A549 (cell line): ENCODE measurements around the gene ACTN1. TPM values are rescaled to one million over a fixed set of nuclear protein-coding genes. Genes with fewer than 3 reads are reported as not detected.

Source experiments
- ATAC-seq, 2 experiments: fragments of 200-7000 bp in 1 of 2; fragments of >200 bp in 1 of 2; cut with Nextera tagmentation in 1 of 2; cut with Tn5 transposase in 1 of 2; 3 replicates each; pipeline versions ENCODE4 v1.8.0 to v1.9.1; 2018 to 2020; ENCODE audit warnings: mild to moderate bottlenecking in 1 of 2, moderate library complexity in 1 of 2
- CTCF ChIA-PET: fragments of 300-600 bp; sonication (Branson Sonifier 250); formaldehyde crosslinking; extraction: SDS; loops from one replicate; lab custom pipeline; 2021; ENCODE audit warnings: antibody characterized with exemption, inconsistent platforms; lab: Yijun Ruan, JAX
- POLR2A ChIA-PET: fragments of 350-600 bp; formaldehyde crosslinking; extraction: SDS; loops from one replicate; lab custom pipeline; 2021; ENCODE audit warnings: antibody characterized with exemption, inconsistent platforms; lab: Yijun Ruan, JAX
- DNase-seq, 2 experiments: peaks; one replicate each; pipeline versions ENCODE4 v3.0.0 to v3.0.0-alpha.2; 2011 to 2016; ENCODE audit warnings: low read depth in 1 of 2, low spot score in 1 of 2
- FAIRE-seq: peaks from 2 replicates; lab custom pipeline; 2011; peaks lifted over from hg19 to GRCh38; lab: Jason Lieb, UNC
- H3K27ac ChIP-seq, 2 experiments: fragments of >200 bp; sonication (Bioruptor Twin); formaldehyde crosslinking; 3 replicates each; pipeline ENCODE4 v1.5.1; 2016 to 2017
- H3K4me1 ChIP-seq: fragments of >200 bp; sonication (Bioruptor Twin); formaldehyde crosslinking; 3 replicates; pipeline ENCODE4 v1.6.1; 2016
- H3K4me2 ChIP-seq: fragments of >200 bp; sonication (Bioruptor Twin); formaldehyde crosslinking; 3 replicates; pipeline ENCODE4 v1.6.1; 2016
- H3K4me3 ChIP-seq: fragments of >200 bp; sonication (Bioruptor Twin); formaldehyde crosslinking; 3 replicates; pipeline ENCODE4 v1.5.1; 2016
- H3K9me3 ChIP-seq: fragments of >200 bp; sonication (Bioruptor Twin); formaldehyde crosslinking; 3 replicates; pipeline ENCODE4 v1.6.1; 2016
- BHLHE40 ChIP-seq: IDR thresholded peaks from 2 replicates; pipeline ENCODE4 v1.6.1; 2012; ENCODE audit warnings: low read depth, low read length, inconsistent platforms
- CBX8 ChIP-seq: fragments of 200-600 bp; sonication (generic); IDR thresholded peaks from 2 replicates; pipeline ENCODE4 v1.6.1; 2016
- CHD2 ChIP-seq: fragments of 150-350 bp; IDR thresholded peaks from 2 replicates; pipeline ENCODE4 v1.6.1; 2014; ENCODE audit warnings: low read length; ENCODE audit not compliant: partially characterized antibody
- EHMT2 ChIP-seq: fragments of 200-600 bp; sonication (generic); IDR thresholded peaks from 2 replicates; pipeline ENCODE4 v1.6.1; 2016; ENCODE audit warnings: antibody characterized with exemption, low read depth, mild to moderate bottlenecking, moderate library complexity
- ESRRA ChIP-seq: fragments of 150-350 bp; IDR thresholded peaks from 2 replicates; pipeline ENCODE4 v1.6.1; 2014; ENCODE audit warnings: mild to moderate bottlenecking, low read length, borderline replicate concordance
- FOSL2 ChIP-seq, 2 experiments: fragments of 450-650 bp in 1 of 2; fragments of >200 bp in 1 of 2; sonication (Bioruptor Twin) in 1 of 2; formaldehyde crosslinking; IDR thresholded peaks; 2 replicates each; pipeline versions ENCODE4 v1.5.0 to v1.6.1; 2016 to 2020; ENCODE audit warnings: mild to moderate bottlenecking in 1 of 2, moderate library complexity in 1 of 2
- FOXS1 ChIP-seq: fragments of 250-450 bp; sonication (Bioruptor Pico); IDR thresholded peaks from 2 replicates; pipeline ENCODE4 v1.5.0; 2020; ENCODE audit warnings: mild to moderate bottlenecking, moderate library complexity
- HDAC2 ChIP-seq: fragments of 200-600 bp; sonication (generic); IDR thresholded peaks from 2 replicates; pipeline ENCODE4 v1.6.1; 2016
- HOXA7 ChIP-seq: fragments of 250-450 bp; sonication (Bioruptor Pico); IDR thresholded peaks from 2 replicates; pipeline ENCODE4 v1.5.0; 2020; ENCODE audit warnings: mild to moderate bottlenecking, moderate library complexity
- JUN ChIP-seq, 2 experiments: fragments of >200 bp; sonication (Bioruptor Twin); formaldehyde crosslinking; IDR thresholded peaks; 2 replicates in 1 of 2; 3 replicates in 1 of 2; pipeline ENCODE4 v1.6.1; 2016 to 2017
- KDM5A ChIP-seq: fragments of 200-600 bp; sonication (generic); IDR thresholded peaks from 2 replicates; pipeline ENCODE4 v1.6.1; 2016; ENCODE audit warnings: antibody characterized with exemption, mild to moderate bottlenecking
- MAFK ChIP-seq: fragments of 450-650 bp; IDR thresholded peaks from 2 replicates; pipeline ENCODE4 v1.6.1; 2014; ENCODE audit not compliant: partially characterized antibody
- MAZ ChIP-seq: fragments of 150-350 bp; IDR thresholded peaks from 2 replicates; pipeline ENCODE4 v1.6.1; 2014; ENCODE audit warnings: antibody characterized with exemption, low read depth, low read length, borderline replicate concordance
- MYC ChIP-seq: IDR thresholded peaks from 2 replicates; pipeline ENCODE4 v1.6.1; 2012; ENCODE audit warnings: mild to moderate bottlenecking, inconsistent platforms, low read length, improper control_type of control experiment, borderline replicate concordance
- NFE2L2 ChIP-seq: fragments of 150-350 bp; conservative IDR thresholded peaks from 2 replicates; pipeline ENCODE4 v1.6.1; 2014; ENCODE audit warnings: low read length
- NPAS2 ChIP-seq: fragments of 250-450 bp; sonication (Bioruptor Pico); IDR thresholded peaks from 2 replicates; pipeline ENCODE4 v1.8.0; 2022; ENCODE audit warnings: mild to moderate bottlenecking, moderate library complexity, borderline replicate concordance
- PHF8 ChIP-seq: fragments of 200-600 bp; sonication (generic); IDR thresholded peaks from 2 replicates; pipeline ENCODE4 v1.6.1; 2016; ENCODE audit warnings: low read depth, mild to moderate bottlenecking, antibody characterized with exemption, moderate library complexity, borderline replicate concordance
- POLR2A ChIP-seq: IDR thresholded peaks from 2 replicates; pipeline ENCODE4 v1.6.1; 2012; ENCODE audit warnings: mild to moderate bottlenecking, low read length
- RAD21 ChIP-seq, 2 experiments: fragments of >200 bp in 1 of 2; sonication (Bioruptor Twin) in 1 of 2; formaldehyde crosslinking in 1 of 2; IDR thresholded peaks in 1 of 2; conservative IDR thresholded peaks in 1 of 2; 2 replicates in 1 of 2; 3 replicates in 1 of 2; pipeline ENCODE4 v1.6.1; 2012 to 2018; ENCODE audit warnings: inconsistent platforms in 1 of 2
- RCOR1 ChIP-seq: fragments of 150-350 bp; IDR thresholded peaks from 2 replicates; pipeline ENCODE4 v1.6.1; 2014; ENCODE audit warnings: antibody characterized with exemption, low read length, low read depth
- RNF2 ChIP-seq: fragments of 200-600 bp; sonication (generic); IDR thresholded peaks from 2 replicates; pipeline ENCODE4 v1.6.1; 2016; ENCODE audit warnings: low read depth, mild to moderate bottlenecking, antibody characterized with exemption, moderate library complexity, borderline replicate concordance
- ZC3H11A ChIP-seq: fragments of 450-650 bp; IDR thresholded peaks from 2 replicates; pipeline ENCODE4 v1.6.1; 2014; ENCODE audit warnings: antibody characterized with exemption, mild to moderate bottlenecking
- ZNF302 ChIP-seq: fragments of 250-450 bp; sonication (Bioruptor Pico); IDR thresholded peaks from 2 replicates; pipeline ENCODE4 v1.9.0; 2021; ENCODE audit warnings: inconsistent platforms, mild to moderate bottlenecking, moderate library complexity
- ZSCAN20 ChIP-seq: fragments of 250-450 bp; sonication (Bioruptor Pico); IDR thresholded peaks from 2 replicates; pipeline ENCODE4 v1.8.0; 2022; ENCODE audit warnings: mild to moderate bottlenecking, moderate library complexity
- WGBS: methylation state at CpG from one replicate; pipeline ENCODE4 v1.1.6; 2017; ENCODE audit errors: missing lambda C conversion rate; 5-methylcytosine and 5-hydroxymethylcytosine counted together
- polyA minus RNA-seq: library from RNA; depleted of rRNA, polyadenylated mRNA; stranded (reverse); fragments of >200 nt; gene quantifications from 2 replicates; pipeline ENCODE4 v1.2.3, GENCODE V29; 2011; rRNA and poly(A)+ RNA removed
- polyA plus RNA-seq, 4 experiments: library from polyadenylated mRNA; depleted of rRNA in 3 of 4; stranded (reverse); fragments of >200 nt; fragmentation: RNase III in 1 of 4; extraction: RNeasy Plus Mini Kit Qiagen cat#74134 plus additional on column Dnase treatment in 1 of 4; gene quantifications; 2 replicates in 3 of 4; 3 replicates in 1 of 4; pipeline ENCODE4 v1.2.3, GENCODE V29; 2011 to 2017
- TF ChIP-seq, protein P1 (sequence below): fragments of >200 bp; sonication (Bioruptor Twin); formaldehyde crosslinking; IDR thresholded peaks from 3 replicates; pipeline ENCODE4 v1.5.1; 2016
- TF ChIP-seq, protein P2 (sequence below): IDR thresholded peaks from 2 replicates; pipeline ENCODE4 v1.6.1; 2012
- TF ChIP-seq, protein P3 (sequence below): IDR thresholded peaks from 2 replicates; pipeline ENCODE4 v1.6.1; 2012
- TF ChIP-seq, protein P4 (sequence below): fragments of 150-350 bp; IDR thresholded peaks from 2 replicates; pipeline ENCODE4 v1.6.1; 2014; ENCODE audit warnings: low read depth, mild to moderate bottlenecking, low read length
- TF ChIP-seq, protein P5 (sequence below): fragments of 250-450 bp; sonication (Bioruptor Pico); IDR thresholded peaks from 2 replicates; pipeline ENCODE4 v1.5.0; 2020; ENCODE audit warnings: low read depth, mild to moderate bottlenecking, moderate library complexity
- TF ChIP-seq, protein P6 (sequence below): fragments of 450-650 bp; IDR thresholded peaks from 2 replicates; pipeline ENCODE4 v1.6.1; 2014; ENCODE audit warnings: antibody characterized with exemption
- TF ChIP-seq, protein P7 (sequence below): fragments of >200 bp; sonication (Bioruptor Twin); formaldehyde crosslinking; IDR thresholded peaks from 2 replicates; pipeline ENCODE4 v1.6.1; 2016
- TF ChIP-seq, protein P8 (sequence below): fragments of >200 bp; sonication (Bioruptor Twin); formaldehyde crosslinking; IDR thresholded peaks from 3 replicates; pipeline ENCODE4 v1.6.1; 2016

The ACTN1 gene
- 207 and 208 TPM in 2 replicates for polyA plus RNA-seq (2011; rRNA removed)
- polyA plus RNA-seq (2012; cell fraction: cytosol; rRNA removed), result 265 and 286 TPM in 2 replicates
- 559 and 760 TPM in 2 replicates for polyA plus RNA-seq (2012; cell fraction: nucleus; rRNA removed)
- polyA plus RNA-seq (2017; fragmentation: RNase III; extraction: RNeasy Plus Mini Kit Qiagen cat#74134 plus additional on column Dnase treatment), result 245 to 269 TPM (median 252 TPM) in 3 replicates
- 580 and 586 TPM in 2 replicates for polyA minus RNA-seq

DNA sequence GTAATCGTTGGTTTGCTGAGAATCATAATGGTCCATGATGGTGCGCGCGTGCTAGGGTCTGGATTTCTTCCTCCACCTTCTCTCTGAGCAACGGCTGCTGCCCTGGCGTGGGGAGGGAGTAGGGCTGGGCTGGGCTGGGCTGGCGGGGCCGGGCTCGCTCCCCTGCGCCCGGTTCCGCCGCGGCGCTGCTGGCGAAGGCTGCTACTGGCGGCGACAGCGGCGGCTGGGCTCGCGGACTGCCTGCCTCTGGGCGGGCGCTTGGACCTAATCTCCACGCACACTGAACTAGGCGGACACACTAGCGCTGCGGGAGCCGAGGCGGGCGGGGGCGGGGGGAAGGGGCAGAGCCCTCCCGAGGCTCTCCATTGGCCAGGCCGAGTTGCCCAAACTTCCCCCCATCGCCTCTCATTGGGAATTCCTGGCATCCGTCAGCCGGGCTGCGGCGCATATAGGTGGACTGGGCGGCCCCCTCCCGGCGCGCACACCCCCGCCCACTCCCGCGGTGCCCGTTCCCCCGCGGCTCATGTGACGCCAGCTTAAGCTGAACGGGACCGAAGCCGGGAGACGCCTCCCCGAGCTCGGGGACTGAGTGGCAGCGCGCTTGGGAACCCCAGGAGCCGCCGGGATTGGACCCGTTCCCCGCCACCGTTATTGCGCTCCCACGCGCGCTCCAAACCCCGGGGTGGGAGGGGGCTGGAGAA lies at the start of gene ACTN1:
Gene ACTN1 (minus strand): TSS at position 282 of the 701 bp plus-strand sequence. CDS start 246 bp downstream, at position 36.
- peak within 1 kb of the TSS; percentile 96 to 99 for H3K27ac ChIP-seq
- FAIRE-seq (no peak), ATAC-seq (peak; percentile 84 to 91), DNase-seq (peak; percentile 96 to 97)
- H3K4me1 ChIP-seq, result peaks cover 37% of the 10 kb centered on the region
- H3K4me2 ChIP-seq, result peak within 1 kb of the TSS; percentile 97
- peak within 1 kb of the TSS; percentile 98 for H3K4me3 ChIP-seq
- 4% methylated on average over 9 of the region's 68 CpGs for WGBS
- POLR2A ChIA-PET, result interaction anchor here (1.2 to 1.7 kb wide), 2 partner anchors 27 to 40 kb away, joined by 5 to 12 read pairs; no protein-coding TSS in a partner anchor
- CTCF ChIA-PET, result interaction anchor here (0.6 to 1.9 kb wide), 10 partner anchors 10 to 80 kb away, joined by 3 to 10 read pairs (median 4); no protein-coding TSS in a partner anchor
- no peaks in the 10 kb centered on the region for H3K9me3 ChIP-seq
- TF ChIP-seq BHLHE40 (no peak), JUN (IDR thresholded peaks at IDR 0.05) (peak; percentile 69 to 72; a peak in 4 of 5 replicates), FOXS1 (CRISPR knock-in tag) (no peak), MAZ (0 out of 2 replicates have a peak, but pooled peaks have one; percentile 36), ZNF302 (CRISPR knock-in tag) (no peak), POLR2A (peak; percentile 83), HOXA7 (CRISPR knock-in tag) (no peak), FOSL2 (IDR thresholded peaks at IDR 0.05) (no peak), FOSL2 (CRISPR knock-in tag; IDR thresholded peaks at IDR 0.05) (no peak), CHD2 (no peak), CBX8 (no peak), MAFK (no peak), ESRRA (no peak), MYC (no peak; the same call in 1 of the 2 replicates), PHF8 (no peak; the same call in 1 of the 2 replicates), NPAS2 (CRISPR knock-in tag) (no peak), ZC3H11A (no peak), NFE2L2 (no peak), RCOR1 (no peak), EHMT2 (no peak), HDAC2 (no peak), KDM5A (no peak), RAD21 (conservative IDR thresholded peaks at IDR 0.05 in 1 of 2, IDR thresholded peaks at IDR 0.05 in 1 of 2) (peak in 1 of 2 experiments; percentile 15; a peak in 2 of 5 replicates), RNF2 (no peak), ZSCAN20 (CRISPR knock-in tag) (no peak)
- TF ChIP-seq, protein P1, sequence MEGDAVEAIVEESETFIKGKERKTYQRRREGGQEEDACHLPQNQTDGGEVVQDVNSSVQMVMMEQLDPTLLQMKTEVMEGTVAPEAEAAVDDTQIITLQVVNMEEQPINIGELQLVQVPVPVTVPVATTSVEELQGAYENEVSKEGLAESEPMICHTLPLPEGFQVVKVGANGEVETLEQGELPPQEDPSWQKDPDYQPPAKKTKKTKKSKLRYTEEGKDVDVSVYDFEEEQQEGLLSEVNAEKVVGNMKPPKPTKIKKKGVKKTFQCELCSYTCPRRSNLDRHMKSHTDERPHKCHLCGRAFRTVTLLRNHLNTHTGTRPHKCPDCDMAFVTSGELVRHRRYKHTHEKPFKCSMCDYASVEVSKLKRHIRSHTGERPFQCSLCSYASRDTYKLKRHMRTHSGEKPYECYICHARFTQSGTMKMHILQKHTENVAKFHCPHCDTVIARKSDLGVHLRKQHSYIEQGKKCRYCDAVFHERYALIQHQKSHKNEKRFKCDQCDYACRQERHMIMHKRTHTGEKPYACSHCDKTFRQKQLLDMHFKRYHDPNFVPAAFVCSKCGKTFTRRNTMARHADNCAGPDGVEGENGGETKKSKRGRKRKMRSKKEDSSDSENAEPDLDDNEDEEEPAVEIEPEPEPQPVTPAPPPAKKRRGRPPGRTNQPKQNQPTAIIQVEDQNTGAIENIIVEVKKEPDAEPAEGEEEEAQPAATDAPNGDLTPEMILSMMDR, result no peak
- TF ChIP-seq, protein P2, sequence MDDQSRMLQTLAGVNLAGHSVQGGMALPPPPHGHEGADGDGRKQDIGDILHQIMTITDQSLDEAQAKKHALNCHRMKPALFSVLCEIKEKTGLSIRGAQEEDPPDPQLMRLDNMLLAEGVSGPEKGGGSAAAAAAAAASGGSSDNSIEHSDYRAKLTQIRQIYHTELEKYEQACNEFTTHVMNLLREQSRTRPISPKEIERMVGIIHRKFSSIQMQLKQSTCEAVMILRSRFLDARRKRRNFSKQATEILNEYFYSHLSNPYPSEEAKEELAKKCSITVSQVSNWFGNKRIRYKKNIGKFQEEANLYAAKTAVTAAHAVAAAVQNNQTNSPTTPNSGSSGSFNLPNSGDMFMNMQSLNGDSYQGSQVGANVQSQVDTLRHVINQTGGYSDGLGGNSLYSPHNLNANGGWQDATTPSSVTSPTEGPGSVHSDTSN, result peak; percentile 94
- TF ChIP-seq, protein P3, sequence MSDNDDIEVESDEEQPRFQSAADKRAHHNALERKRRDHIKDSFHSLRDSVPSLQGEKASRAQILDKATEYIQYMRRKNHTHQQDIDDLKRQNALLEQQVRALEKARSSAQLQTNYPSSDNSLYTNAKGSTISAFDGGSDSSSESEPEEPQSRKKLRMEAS, result peak; percentile 55
- TF ChIP-seq, protein P4, sequence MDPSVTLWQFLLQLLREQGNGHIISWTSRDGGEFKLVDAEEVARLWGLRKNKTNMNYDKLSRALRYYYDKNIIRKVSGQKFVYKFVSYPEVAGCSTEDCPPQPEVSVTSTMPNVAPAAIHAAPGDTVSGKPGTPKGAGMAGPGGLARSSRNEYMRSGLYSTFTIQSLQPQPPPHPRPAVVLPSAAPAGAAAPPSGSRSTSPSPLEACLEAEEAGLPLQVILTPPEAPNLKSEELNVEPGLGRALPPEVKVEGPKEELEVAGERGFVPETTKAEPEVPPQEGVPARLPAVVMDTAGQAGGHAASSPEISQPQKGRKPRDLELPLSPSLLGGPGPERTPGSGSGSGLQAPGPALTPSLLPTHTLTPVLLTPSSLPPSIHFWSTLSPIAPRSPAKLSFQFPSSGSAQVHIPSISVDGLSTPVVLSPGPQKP, result no peak
- TF ChIP-seq, protein P5, sequence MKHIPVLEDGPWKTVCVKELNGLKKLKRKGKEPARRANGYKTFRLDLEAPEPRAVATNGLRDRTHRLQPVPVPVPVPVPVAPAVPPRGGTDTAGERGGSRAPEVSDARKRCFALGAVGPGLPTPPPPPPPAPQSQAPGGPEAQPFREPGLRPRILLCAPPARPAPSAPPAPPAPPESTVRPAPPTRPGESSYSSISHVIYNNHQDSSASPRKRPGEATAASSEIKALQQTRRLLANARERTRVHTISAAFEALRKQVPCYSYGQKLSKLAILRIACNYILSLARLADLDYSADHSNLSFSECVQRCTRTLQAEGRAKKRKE (CRISPR knock-in tag), result no peak
- TF ChIP-seq, protein P6, sequence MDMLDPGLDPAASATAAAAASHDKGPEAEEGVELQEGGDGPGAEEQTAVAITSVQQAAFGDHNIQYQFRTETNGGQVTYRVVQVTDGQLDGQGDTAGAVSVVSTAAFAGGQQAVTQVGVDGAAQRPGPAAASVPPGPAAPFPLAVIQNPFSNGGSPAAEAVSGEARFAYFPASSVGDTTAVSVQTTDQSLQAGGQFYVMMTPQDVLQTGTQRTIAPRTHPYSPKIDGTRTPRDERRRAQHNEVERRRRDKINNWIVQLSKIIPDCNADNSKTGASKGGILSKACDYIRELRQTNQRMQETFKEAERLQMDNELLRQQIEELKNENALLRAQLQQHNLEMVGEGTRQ, result peak; percentile 78
- TF ChIP-seq, protein P7, sequence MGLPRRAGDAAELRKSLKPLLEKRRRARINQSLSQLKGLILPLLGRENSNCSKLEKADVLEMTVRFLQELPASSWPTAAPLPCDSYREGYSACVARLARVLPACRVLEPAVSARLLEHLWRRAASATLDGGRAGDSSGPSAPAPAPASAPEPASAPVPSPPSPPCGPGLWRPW, result no peak
- TF ChIP-seq, protein P8, sequence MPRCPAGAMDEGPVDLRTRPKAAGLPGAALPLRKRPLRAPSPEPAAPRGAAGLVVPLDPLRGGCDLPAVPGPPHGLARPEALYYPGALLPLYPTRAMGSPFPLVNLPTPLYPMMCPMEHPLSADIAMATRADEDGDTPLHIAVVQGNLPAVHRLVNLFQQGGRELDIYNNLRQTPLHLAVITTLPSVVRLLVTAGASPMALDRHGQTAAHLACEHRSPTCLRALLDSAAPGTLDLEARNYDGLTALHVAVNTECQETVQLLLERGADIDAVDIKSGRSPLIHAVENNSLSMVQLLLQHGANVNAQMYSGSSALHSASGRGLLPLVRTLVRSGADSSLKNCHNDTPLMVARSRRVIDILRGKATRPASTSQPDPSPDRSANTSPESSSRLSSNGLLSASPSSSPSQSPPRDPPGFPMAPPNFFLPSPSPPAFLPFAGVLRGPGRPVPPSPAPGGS, result peak; percentile 50; the same call in 1 of the 3 replicates
